ENCODE measurements around the gene OTX2.

OTX2 gene

DNA sequence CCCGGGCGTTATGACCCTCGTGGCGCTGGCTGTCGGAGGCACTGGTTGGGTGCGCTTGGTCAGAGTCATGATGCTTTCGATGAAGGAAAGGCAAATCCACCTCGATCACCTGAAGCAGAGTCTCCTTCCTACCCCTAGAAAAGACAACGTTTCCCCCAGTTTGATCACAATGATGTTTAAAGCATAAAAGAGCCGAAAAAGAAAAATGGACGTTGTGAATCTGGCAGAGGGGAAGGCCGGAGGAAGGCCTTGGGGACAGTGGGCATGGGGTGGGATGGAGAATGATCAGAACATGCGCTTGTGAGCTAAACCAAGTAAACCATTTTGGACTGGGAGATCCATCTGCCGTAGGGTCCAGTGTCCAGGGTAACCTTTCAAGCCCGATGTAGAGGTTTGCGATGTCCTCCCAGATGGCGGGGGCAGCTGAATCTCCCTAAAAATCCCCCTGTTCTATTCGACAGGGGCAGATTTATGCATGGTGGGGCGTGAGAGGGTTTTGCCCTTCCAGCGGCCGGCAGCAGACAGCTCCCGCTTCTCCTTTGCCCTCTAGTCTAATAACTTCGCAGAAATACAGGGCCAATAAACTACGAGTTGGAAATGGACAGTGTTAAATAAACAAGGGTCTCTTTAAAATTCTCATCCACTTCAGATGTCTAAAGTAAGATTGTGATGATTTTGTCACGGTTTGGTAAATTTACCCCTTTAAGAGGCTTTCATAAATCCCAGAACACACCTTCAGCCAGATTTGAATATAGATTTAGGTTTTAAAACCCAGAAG lies 2.3 kb upstream of the OTX2 start:
- no peak for DNase-seq (ENCODE audit: low spot score)

DNA sequence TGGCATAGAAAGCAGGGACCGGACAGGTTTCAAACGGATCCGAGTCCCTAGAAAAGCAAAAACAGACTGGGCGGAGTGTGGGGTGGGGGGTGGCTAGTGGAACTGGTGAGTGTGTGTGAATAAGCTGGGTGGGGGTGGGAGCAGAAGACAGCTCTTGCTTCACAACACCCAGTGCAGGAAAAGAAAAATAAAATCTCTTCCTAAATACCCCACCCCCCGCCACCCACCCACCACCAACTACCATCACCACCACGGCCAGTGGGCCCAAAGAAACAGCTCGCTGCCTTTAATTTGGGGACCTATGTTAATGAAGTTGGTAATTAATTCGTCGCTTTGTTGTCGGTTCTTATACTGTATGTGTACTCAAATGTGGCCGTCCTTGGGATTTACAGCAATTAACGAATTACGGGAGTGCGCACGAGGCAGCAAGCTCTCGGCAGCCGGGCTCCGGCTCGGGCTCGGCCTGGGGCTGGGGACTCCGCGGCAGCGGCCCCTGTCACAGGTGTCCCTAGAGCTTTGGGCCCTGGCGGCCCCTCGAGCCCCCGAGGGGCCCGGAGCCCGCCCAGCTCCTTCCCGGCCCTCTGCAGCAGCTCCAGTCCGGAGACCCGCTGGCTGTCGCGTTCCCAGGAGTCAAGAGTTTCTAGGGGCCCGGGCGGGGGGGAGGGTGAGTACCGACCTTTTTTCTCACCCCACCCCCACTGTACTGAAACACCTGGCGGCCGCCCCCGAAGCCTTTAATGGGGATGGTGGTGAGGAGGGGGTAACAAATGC lies 1.5 kb upstream of the OTX2 start:
- DNase-seq (ENCODE audit: low spot score): no peak

DNA sequence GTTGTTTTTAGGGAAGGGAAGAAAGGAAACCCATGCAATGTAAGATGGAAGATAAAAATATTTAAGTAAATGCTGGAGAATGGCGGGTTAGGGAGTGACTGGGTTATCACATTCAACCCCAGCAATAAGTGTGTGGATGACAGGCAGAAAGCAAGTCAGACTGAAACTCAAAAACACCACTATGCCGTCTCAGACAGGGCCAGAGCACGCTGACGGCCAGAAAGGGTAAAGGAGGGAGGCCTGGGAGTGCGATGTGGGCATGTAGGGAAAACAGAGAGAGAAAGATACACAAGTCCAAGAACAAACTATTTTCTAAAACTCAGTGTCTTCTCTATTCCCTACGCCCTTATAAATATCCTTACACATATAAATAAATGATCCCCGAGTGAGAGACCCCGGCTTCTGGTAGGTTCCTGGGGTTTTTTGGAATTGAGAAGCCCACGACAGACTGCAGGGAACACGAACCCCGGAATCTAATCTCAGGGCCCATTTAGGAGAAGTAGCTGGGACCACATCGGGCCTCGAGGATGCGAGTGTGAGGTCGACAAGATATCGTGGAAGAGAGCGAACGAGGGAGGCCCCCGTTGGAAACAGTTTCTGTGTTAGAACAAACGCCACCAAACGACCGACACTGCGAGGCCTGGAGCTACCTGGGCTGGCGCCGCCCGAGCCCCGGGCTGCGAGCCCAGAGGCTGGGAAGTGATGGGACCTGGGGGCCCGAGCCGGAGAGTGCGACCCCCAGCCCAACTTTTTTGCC lies 735 bp upstream of the OTX2 start:
- no peak for DNase-seq (ENCODE audit: low spot score)

DNA sequence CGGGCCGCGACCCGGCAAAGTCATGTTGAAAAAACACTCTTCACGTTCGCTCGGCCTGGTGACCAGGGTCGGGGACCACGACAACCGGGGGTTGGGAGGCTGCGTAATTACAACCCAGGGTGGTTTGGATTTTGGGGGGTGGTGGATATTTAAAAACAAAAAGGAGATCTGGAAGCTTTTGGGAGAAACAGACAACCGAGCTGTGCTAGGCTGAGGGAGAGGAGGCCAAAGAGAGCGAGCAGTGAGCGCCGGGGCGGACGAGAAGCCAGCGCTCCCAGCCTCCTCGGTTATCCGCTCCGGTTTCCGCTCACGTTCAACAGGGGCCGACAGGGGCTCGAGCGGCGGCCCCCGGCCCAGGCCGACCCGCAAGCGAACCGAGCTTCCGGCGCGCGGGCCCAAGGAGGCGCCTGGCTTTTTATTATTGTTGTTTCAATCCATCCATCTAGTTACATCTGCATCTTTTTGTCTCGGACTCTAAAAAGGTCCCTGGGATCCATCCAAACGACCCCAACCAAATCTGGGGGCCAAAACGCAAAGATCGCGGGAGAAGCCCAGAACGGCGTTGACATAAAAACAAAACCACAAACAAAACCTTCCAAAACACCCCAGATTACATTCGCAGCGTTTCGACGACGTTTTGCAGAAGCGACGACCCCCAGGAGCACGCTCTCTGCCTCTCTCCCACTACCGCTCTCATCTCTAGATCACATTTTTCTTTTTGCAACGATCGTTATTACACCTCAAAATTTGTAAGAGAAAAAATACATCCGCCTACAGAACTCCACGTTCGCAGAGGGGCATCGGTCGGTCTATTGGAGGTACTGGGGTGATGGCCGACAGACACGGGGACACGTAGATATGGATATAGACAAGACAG lies 771 bp downstream of the OTX2 start:
- DNase-seq (ENCODE audit: low spot score): no peak

DNA sequence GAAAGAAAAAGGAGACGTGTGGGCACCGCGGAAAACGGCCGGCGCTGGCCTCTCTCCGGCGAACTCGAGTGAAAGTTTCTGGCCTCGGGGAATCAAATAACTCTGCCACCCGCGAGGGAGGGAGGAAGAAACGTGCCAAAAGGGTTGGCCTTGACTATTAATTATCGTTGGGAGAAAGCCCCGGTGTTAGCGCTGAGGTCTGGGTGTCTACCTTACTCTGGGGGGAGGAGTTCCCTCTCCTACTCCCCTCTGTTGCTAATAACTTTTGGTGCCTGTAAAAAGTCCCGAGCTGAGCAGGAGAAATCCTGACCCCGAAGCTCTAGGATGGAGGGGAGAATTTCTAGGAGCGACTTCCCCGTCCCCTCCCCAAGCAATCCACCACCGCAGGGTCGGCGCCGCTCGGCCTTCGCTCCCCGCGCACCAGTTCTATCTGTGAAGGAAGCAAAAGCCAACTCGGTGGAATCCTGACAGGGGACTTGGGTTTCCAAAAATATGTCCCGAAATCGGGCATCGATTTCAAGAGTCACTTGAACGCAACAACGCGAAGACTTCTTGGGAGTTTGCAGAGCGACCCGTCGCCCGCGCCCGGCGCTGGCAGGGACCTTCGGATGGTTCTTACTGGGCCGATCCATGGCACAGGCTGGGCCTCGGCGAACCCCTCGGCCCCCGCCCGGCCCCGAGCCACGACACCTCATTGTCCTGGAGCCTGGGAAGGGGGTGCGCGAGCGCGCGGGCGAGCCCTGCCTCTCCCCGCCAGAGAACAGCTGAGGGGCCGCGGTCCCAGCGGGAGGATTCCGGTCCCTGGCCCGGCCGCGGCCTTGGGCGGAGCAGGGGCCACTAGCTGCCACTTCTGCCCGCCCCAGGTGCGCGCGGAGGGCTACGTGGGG lies 1.7 kb downstream of the OTX2 start:
- no peak for DNase-seq (ENCODE audit: low spot score)

DNA sequence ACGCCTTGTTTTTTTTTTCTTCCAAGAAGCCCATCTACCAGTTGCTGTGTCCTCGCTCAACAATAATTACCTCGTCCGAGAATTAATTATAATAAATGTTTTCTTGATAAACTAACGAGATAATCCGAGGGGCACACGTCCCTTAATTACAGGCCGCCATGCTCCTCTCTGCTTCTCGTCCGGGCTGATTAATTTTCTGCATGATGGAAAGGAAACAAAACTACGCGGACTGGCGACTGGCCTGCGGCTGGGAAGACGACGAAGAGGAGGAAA lies 2.2 kb downstream of the OTX2 start:
- no peak for DNase-seq (ENCODE audit: low spot score)

DNA sequence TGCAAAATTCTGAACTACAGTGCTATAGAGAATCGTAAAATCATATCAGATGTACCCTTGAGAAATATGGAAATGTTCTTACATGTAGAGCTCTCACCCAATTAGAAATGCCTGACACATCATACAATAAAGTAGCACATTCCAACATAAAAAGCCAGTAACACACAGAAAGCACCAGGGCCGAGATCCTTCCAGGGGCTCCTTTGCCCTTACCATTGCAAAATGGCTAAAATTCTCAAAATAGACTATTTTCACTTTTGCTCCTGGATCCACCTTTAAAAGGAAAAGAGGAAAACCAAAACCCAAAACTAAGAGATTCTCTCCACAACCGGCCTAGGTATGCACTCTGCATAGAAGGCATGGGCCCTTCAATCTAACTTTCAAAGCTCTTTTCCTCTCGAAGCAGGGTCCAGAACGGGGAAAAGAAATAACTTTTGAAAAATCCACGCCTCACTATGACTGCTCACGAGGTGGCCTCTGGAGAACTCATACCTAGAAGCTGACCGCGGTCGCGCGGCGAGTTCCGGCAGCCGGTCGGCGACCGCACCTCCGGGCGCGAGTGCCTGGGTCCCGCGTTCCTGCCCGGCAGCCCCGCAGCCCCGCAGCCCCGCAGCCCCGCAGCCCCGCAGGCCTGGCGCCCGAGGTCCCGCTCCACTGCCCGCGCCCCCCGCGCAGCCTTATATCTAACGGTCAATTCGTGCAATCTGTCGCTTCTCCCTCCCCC lies 2.7 kb downstream of the OTX2 start:
- DNase-seq (ENCODE audit: low spot score): no peak

DNA sequence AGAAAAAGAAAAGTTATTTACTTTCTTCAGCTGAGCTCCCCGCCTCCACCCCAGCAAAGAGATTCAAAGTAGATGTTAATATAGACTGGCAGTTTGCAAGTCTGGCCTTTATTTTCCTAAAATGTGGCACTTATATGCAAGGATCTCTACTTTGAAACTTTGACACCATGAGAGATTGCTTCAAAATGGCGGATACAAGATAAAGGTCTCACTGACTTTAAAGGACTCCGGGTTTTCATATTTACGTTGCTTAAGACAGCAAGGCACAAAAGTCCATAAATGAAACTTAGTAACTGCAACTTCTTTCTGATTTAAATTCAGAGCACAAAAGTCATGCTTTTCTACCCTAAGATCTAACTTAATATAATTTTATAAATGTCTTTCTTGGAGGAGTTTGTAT lies 3.5 kb downstream of the OTX2 start:
- no peak for DNase-seq (ENCODE audit: low spot score)

DNA sequence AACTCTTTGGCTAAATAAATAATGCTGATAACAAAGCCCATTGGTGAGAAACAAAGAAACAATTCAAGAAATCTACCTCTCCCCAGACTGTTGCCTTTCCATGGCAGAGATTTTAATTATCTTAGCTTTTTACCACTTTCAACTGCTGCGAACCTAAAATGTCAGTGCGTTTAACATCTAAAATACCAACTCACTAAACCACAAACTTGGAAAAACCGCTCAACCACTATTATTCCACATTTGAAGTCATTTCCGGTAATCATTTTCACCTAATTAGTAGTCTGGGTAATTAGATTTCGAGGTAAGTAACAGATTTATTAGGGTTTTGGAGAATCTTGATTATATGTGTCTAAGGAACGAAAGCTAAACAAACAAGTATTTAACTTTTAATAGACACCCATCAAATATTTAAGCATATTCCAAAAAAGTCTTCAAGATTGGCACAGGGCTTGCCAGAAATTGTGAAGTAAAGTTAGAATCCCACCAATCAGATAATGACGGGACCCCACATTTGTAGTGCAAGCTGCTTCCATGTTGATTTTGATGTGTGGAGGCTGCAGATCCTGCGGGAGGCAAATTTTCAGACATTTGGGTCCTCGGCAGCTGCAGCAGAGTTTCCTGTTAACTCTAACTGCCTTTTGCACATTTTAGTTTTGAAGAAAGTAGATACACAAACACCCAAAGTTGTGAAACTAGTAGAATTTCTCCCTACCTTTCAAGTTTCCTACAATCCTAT lies 4.1 kb downstream of the OTX2 start:
- DNase-seq (ENCODE audit: low spot score): no peak

DNA sequence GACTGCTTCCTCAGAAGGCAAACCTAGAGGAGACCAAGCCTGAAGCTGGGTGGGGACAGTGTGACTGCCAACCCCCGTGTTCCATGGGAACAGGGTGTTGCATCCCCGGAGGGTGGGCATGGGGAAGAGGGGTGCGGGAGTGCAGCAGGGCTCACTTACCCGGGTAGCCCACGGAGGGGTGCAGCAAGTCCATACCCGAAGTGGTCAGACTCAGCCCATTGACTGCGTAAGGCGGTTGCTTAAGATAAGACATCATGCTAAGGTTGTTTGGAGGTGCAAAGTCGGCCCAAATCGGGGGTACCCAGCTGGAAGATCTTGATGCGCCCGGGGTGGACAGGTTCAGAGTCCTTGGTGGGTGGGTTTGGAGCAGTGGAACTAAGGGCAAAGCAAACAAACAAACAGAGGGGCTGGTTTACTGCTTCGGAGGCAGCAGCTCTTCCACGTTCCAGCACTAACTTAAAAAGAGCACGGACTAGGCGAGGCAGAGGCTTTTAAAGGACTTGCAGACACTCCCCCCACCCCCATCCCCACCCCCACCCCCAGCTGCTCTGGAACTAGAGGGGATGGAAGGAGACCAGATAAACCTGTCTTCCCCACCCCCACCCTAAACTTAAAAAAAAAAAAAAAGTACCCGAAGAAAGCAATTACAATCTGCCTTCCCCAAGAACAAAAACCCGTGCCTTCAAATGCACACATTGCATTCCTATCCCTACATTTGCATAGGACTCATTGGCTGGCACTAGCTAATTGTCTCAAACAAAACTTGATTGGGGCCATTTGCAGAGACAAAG lies 4.9 kb downstream of the OTX2 start:
- DNase-seq (ENCODE audit: low spot score): no peak

DNA sequence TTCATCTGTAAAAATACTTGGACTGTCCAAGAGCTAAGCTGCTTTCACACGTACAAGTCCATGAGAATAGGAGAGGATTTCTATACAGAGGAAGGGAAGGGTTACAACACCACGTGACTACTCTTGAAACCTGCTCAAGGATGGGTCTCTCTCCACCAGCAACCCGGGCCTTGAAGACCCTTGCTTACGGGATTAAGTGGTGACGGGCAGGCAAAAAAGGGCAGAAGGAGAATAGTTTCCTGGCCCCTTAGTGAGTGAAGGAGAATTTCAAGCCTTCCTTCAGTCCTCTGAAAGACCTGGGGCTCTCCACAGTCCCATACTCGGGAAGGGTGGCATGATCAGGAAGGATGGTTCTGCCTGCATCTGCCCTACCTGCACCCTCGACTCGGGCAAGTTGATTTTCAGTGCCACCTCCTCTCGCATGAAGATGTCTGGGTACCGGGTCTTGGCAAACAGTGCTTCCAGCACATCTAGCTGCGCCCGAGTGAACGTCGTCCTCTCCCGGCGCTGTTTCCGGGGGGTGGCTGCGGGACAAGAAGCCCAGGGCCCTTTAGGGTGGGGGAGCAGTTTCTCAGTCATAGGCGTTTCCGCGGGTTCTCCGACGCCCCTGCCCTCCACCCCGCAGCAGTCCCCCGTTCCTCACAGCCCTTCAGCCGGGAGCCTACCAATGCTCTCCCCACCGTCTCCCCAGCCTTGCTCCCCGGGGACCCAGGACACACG lies 6.3 kb downstream of the OTX2 start:
- DNase-seq (ENCODE audit: low spot score): no peak

DNA sequence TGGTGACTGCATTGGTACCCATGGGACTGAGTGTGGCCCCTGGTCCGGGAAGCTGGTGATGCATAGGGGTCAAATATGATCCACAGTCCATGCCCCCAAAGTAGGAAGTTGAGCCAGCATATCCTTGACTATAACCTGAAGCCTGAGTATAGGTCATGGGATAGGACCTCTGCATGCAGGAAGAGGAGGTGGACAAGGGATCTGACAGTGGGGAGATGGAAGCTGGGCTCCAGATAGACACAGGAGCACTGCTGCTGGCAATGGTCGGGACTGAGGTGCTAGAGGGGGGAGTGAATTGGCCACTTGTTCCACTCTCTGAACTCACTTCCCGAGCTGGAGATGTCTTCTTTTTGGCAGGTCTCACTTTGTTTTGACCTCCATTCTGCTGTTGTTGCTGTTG lies 8.4 kb downstream of the OTX2 start:
- no peak for DNase-seq (ENCODE audit: low spot score)

DNA sequence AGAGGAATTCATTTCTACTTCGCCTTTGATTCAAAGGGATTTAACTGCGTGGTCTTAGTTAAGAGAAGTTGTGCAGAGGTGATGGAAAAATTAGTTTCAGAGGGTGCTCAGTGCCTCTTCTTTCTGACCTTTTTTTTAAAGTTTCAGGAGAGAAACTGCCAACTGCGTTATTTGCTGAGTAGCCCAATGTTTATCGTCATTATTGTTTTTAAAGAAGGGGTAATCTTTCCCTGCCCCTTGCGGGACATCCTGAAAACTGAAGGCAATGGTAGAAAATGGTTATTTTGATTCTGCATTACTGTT lies 11.0 kb downstream of the OTX2 start:
- DNase-seq (ENCODE audit: low spot score): no peak

DNA sequence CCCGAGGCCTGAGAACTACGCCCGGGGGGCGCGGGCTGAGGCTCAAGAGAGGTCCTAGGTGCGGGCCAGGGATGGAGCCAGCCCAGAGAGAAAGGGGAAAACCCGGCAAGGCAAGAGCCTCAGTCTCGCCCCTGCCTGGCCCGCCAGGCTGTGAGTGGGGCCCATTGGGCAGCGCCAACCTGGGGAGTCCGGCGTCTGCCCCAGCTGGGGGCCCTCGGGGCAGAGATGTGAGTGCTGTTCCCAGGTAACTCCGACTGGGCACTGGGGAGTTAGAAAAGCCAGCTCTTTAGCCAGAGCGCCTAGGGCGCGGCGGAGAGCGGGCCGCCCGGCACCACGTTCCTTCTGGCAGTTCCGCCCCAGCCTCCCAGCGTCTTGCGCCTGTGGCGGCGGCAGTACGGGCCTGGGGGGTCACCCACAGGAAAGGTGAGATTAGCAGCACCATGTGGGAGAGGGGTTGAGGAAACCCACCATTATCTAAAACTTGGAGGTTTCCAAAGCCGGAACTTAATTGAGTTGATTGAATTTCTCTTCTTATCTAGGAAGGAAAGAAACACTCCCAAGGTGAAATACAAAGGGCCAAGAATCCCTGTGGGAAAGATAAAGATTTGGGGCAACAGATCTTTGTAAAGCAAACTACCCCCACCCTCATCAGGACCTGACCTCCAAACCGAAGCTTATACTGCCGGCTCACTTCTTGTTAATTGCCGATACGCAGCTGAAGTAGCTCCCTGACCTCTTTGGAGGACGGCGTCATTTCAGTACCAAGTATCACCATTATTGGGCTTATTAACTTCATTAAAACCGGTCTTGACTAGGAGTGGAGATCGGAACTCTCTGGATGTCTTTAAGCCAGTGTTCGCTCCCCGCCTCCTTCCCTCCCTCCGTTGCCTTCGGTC lies 11.6 kb downstream of the OTX2 start:
- DNase-seq (ENCODE audit: low spot score): no peak

DNA sequence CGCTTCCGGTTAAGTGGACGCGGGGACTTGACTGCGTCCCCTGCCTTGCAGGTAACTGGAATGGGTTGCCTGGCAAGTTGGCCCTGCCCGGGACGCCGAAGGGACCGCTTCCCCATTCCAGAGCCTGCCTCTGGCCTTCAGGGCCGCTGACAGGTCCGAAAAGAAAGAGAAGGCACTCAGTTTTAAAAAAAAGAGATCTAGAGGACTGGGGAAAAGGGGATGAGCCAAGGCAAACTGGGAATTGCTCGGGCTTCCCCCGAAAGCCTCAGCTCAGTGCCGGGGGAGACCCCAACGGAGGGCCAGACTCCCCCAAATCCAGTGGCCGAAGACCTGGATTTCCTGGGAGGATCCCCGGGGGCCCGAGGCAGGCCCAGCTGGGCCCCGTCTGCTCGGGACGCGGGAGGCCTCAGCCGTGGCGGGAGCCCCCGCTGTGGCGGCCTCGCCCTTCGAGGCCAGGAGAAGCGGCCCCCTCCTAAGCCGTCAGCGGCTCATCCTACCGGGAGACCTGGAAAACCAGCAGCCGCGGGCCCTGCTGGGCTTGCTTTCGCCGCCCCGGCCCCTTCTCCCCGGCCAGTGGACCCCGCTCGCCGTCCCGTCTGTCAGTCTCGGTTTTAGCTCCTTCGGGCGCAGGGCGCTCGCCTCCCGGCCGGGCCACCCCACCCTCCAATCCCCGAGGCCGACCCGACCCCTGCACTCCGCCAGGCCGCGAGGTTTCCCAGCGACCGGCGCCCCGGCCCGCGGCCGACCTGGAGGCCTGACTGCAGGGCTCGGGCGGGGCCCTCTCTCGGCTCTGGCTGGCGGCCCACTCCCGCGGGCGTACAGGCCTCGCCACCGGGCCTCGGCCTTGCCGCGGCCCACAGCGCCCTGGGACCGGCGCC lies 12.5 kb downstream of the OTX2 start:
- no peak for DNase-seq (ENCODE audit: low spot score)

DNA sequence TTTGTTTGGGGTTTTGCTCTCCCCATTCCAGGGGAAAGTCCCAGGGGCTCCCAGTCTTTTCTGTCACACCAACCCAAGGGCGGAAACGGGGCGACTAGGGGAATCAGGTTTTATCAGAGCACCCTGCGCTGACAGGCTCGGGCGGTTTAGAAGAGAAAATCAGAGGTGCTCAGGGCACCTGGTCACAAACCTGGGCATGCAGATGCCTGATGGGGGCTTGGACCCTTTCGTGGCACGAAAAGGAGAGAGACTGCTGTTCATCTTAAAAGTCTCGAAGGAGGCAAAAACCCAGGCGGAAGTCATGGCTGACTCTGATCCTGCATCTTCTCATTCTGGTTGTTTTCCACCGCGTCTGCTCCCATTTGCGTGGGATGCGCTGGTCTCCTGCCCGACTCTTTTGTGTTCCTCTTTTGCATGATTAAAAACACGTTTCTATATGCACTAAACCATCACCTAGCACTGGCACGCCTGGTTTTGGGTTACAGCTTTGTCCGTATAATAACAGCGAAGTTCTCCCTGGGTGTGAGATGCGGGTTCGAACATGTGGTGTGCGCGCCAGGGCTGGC lies 13.2 kb downstream of the OTX2 start:
- no peak for DNase-seq (ENCODE audit: low spot score)
